GM19193 (cell line): ENCODE results near the gene CSNK1G3.

Experiments used
- POLR2A ChIP-seq: IDR thresholded peaks from 4 replicates; pipeline ENCODE4 v1.6.1; 2011; ENCODE audit not compliant: insufficient read depth, insufficient read length; ENCODE audit errors: extremely low read depth

The CSNK1G3 gene

GRCh38 chr5:123511648-123512605, at the start of gene CSNK1G3:
CSNK1G3 (plus strand) TSS chr5:123512177; CDS start chr5:123545664, 33,487 bp downstream.
- TF ChIP-seq POLR2A = peak; percentile 88

GRCh38 chr5:123471385-123471784, 40.6 kb upstream of the CSNK1G3 start:
- TF ChIP-seq POLR2A = no peak

GRCh38 chr5:123472150-123472924, 39.6 kb upstream of the CSNK1G3 start:
- TF ChIP-seq POLR2A = no peak

GRCh38 chr5:123474228-123474627, 37.7 kb upstream of the CSNK1G3 start:
- TF ChIP-seq POLR2A = no peak

- TF ChIP-seq POLR2A = no peak
Measured at GRCh38 chr5:123476731-123477130, 35.2 kb upstream of the CSNK1G3 start.

- no peak for TF ChIP-seq POLR2A
Measured at GRCh38 chr5:123478546-123478945, 33.4 kb upstream of the CSNK1G3 start.

GRCh38 chr5:123482258-123482657, 29.7 kb upstream of the CSNK1G3 start:
- TF ChIP-seq POLR2A = no peak

- TF ChIP-seq POLR2A = no peak
Measured at GRCh38 chr5:123483446-123484077, 28.4 kb upstream of the CSNK1G3 start.

- no peak for TF ChIP-seq POLR2A
Measured at GRCh38 chr5:123485275-123485674, 26.7 kb upstream of the CSNK1G3 start.

GRCh38 chr5:123486951-123487655, 24.9 kb upstream of the CSNK1G3 start:
- no peak for TF ChIP-seq POLR2A

- TF ChIP-seq POLR2A = no peak
Measured at GRCh38 chr5:123490974-123491373, 21.0 kb upstream of the CSNK1G3 start.

- TF ChIP-seq POLR2A = no peak
Measured at GRCh38 chr5:123496892-123497291, 15.1 kb upstream of the CSNK1G3 start.

- no peak for TF ChIP-seq POLR2A
Measured at GRCh38 chr5:123500471-123500870, 11.5 kb upstream of the CSNK1G3 start.

- TF ChIP-seq POLR2A = no peak
Measured at GRCh38 chr5:123502120-123502519, 9.9 kb upstream of the CSNK1G3 start.
